ENCODE measurements around the gene CYP1B1.

GRCh38 chr2:38092196-38092902 lies 16.4 kb upstream of the CYP1B1 start:
- TF ChIP-seq CTCF (IDR thresholded peaks at IDR 0.05) (no peak), POLR2AphosphoS5 (IDR thresholded peaks at IDR 0.05) (peak in 3 of 4 donors; percentile 12 to 53 (median 38)), EP300 (IDR thresholded peaks at IDR 0.05) (no peak), POLR2A (IDR thresholded peaks at IDR 0.05) (no peak)

Measured in sigmoid colon (tissue), 4 donors.